Measurements from ENCODE around the gene SUPT6H.

- TF ChIP-seq, protein P1, sequence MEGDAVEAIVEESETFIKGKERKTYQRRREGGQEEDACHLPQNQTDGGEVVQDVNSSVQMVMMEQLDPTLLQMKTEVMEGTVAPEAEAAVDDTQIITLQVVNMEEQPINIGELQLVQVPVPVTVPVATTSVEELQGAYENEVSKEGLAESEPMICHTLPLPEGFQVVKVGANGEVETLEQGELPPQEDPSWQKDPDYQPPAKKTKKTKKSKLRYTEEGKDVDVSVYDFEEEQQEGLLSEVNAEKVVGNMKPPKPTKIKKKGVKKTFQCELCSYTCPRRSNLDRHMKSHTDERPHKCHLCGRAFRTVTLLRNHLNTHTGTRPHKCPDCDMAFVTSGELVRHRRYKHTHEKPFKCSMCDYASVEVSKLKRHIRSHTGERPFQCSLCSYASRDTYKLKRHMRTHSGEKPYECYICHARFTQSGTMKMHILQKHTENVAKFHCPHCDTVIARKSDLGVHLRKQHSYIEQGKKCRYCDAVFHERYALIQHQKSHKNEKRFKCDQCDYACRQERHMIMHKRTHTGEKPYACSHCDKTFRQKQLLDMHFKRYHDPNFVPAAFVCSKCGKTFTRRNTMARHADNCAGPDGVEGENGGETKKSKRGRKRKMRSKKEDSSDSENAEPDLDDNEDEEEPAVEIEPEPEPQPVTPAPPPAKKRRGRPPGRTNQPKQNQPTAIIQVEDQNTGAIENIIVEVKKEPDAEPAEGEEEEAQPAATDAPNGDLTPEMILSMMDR (IDR thresholded peaks at IDR 0.05) = no peak
- no peak for TF ChIP-seq E2F6 (IDR thresholded peaks at IDR 0.05; ENCODE audit: borderline replicate concordance, low read depth)
- TF ChIP-seq REST (IDR thresholded peaks at IDR 0.05) = no peak
- no peak for TF ChIP-seq CHD2 (IDR thresholded peaks at IDR 0.05; ENCODE audit: low read length, partially characterized antibody)
- no peak for TF ChIP-seq BHLHE40 (IDR thresholded peaks at IDR 0.05; ENCODE audit: low read depth, low read length)
- no peak for TF ChIP-seq PHF8 (IDR thresholded peaks at IDR 0.05; ENCODE audit: borderline replicate concordance, low read depth)
- no peak for TF ChIP-seq ELK1 (IDR thresholded peaks at IDR 0.05; ENCODE audit: low read depth, low read length)
- no peak for TF ChIP-seq CEBPB (IDR thresholded peaks at IDR 0.05)
- no peak for TF ChIP-seq CBX8 (IDR thresholded peaks at IDR 0.05)
Measured at GRCh38 chr17:28698253-28698941, 36.4 kb downstream of the SUPT6H start.

All from A549 (cell line).